Activated CD8-positive, alpha-beta memory T cell treated with anti-CD3 and anti-CD28 coated beads, Interleukin-2, amount 50 U/mL, for 24 hours (primary cell): ENCODE data around the gene MALRD1.
"Not testable (repeated sequence)": the region's sequence is repeated elsewhere in the genome, so short reads cannot be mapped to it uniquely, and the experiment has no call there.

ENCODE experiments used
- DNase-seq: peaks from one replicate; pipeline ENCODE4 v3.0.0-alpha.2; 2020; ENCODE audit errors: extremely low read depth

Gene MALRD1

GRCh38 chr10:19488592-19489280, 440.1 kb downstream of the MALRD1 start:
- DNase-seq, result no peak

DNA sequence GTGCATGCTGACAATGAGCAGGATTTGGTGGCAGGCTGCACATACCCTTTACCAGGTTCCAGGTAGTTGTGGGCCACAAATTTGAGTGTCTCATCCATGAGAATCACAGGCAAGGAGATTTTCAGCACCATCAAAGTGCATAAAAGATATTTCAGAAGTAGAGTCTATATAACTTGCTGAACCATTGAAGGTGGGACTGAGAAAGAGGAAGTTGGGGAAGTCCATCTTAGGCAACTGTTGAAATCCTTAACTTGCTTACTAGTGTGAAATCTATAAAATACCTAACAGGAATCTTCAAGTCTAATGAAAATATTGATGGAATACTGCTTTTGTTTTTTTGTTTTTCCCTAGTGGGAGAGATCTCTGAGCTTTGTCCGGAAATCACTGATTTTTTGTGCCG, 442.6 kb downstream of the MALRD1 start:
- no peak for DNase-seq

- DNase-seq, result no peak
These were observed 445.3 kb downstream of the MALRD1 start for GRCh38 chr10:19493917-19494316.

DNA sequence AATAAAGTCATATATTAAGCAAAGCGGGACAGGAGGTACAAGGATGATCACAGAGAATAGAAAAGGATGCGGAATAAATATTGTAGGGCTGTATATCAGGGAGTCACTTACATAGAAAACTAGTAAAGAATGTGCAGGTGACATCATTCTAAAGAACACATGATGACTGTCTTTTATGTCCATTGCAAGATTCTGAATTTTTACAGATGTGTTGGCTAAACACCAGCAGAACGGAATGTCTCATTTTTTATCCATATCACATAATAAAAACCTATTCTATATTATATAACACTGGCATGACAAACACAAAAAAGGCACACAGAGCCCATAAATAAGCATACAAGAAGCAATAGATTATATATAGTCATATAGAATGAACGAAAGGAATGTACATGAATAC, 448.4 kb downstream of the MALRD1 start:
- DNase-seq, result no peak

GRCh38 chr10:19498393-19499290, 450.0 kb downstream of the MALRD1 start:
- no peak for DNase-seq

DNA sequence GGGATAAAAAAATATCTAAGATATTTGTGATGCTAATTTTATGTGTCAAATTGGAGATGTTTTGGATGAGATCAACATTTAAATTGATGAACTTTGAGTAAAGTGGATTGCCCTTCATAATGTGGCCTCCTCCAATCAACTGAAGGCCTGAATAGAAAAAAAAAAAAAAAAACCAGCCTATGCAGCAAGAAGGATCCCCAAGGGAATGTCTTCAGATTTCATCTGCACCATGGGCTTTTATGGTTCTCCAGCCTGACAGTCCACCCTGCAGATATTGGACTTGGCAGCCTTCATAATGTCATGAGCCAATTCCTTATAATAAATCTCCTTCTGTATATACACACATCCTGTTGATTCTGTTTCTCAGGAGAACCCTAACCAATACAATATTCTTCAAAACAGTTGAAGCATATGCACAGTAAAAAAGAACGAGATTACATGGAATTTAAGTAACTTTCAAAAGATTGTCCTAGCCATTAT, 450.7 kb downstream of the MALRD1 start:
- DNase-seq, result no peak

DNA sequence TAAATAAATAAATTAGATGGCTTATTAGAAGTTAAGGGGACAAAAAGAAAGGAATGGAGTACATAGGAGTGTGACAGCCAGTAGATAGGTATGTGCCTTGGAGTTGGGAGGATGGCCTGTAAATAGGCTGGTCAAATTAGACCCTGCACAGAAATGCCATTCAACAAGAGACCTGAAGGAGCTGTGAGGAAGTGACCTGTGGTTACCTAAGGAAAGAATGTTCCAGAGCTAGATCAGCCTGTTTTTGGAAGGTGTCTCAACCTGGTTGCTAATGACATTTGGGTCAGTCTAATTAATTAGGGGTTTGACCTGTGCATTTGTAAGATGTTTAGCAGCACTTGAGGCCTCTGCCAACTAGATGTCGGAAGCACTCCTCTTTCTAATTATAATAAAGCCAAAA, 452.4 kb downstream of the MALRD1 start:
- no peak for DNase-seq

DNA sequence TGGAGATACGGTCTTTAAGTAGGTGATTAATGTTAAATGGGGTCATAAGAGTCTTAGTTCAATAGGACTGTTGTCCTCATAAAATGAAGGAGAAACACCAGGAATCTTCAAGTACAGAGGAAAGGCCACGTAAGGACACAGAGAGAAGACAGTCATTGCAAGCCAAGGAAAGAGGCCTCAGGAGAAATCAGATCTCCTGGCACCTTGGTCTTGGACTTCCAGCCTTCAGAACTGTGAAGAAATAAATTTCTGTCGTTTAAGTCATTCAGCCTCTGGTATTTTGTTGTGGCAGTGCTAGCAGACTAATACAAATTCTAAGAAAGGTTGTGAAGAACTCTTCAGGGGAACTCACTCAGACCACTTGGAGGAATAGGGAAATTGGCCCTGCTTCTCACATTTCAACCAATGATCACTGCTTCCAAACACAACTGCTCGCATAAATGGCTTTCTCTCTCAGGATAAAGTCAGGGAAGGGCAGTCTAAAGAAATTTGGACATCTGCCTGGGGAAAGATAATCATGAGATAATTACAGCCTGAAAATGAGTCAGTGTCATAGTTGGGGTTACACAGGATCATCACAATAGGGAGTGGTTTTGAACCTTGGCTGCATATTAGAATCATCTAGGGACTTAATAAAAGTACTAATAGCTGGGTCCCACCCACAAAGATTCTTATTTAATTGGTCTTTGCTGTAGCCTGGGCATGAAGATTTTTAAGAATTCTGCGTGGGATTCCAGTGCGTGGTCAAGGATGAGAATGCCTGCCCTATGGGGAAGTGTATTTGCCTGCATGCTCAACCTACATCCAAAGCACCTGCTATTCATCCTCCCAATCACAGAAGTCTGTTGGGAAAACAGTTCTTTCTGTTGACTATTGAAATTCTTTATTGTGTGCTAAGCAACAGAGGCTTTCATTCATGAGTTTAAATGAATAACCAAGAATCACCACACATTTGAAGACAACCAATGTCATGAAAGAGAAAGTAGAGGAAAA, 457.0 kb downstream of the MALRD1 start:
- DNase-seq, result no peak

- not testable (repeated sequence) for DNase-seq
These were observed 461.6 kb downstream of the MALRD1 start for GRCh38 chr10:19510005-19510732.

- DNase-seq, result no peak
These were observed 469.5 kb downstream of the MALRD1 start for GRCh38 chr10:19518109-19518508.

GRCh38 chr10:19518632-19519031, 470.0 kb downstream of the MALRD1 start:
- no peak for DNase-seq

DNA sequence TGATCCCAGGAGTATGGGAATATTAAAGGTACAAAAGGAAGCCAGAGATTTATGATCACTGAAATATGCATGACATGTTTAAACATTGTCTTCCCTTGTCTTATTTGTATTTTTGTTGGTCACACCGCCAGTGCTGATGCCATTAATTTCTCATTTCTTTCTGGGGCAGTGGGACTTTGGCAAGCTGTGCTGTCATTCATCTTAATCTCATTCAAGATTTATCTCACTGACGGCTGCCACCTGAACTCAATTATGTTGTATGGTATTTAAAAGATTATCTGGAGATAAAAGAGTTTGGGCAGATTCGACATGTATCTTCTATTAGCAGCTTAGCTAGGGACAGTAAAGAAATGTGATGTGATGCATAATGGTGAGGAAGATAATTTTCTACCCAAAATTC, 482.7 kb downstream of the MALRD1 start:
- no peak for DNase-seq

- no peak for DNase-seq
These were observed 483.8 kb downstream of the MALRD1 start for GRCh38 chr10:19532411-19532810.

- no peak for DNase-seq
These were observed 492.7 kb downstream of the MALRD1 start for GRCh38 chr10:19541299-19541698.

DNA sequence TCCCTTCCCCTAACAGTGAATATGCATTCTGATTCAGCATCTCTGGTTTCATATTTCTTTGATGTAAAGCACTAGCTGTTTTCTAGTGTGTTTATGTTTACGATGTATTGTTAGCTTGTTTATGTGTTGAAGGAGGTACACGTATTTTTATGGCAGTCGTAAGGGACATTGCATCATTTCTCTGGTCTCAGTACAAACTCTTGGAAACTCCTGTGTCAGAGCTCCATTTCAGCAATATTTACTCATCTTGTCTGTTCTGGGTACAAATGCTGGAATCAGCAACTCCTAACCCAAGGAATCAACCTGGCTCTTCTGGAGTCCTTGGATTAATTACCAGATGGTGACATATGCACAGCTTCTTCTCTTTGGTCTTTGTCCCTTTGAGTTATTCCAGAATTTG, 497.6 kb downstream of the MALRD1 start:
- no peak for DNase-seq

- no peak for DNase-seq
These were observed 500.9 kb downstream of the MALRD1 start for GRCh38 chr10:19549503-19549902.

DNA sequence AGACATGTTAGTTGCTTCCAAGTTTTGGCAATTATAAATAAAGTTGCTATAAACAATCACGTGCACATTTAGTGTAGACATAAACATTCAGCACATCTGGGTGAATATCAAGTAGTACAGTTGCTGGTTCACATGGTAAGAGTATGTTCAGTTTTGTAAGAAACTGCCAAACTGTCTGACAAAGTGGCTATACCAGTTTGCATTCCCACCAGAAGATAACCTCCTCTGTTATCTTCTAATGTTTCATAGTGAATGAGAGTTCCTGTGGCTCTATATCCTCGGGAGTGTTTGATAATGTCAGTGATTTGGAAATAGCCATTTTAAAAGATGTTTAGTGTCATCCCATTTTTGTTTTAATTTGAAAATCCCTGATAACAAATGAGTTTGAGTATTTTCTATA, 508.1 kb downstream of the MALRD1 start:
- no peak for DNase-seq

DNA sequence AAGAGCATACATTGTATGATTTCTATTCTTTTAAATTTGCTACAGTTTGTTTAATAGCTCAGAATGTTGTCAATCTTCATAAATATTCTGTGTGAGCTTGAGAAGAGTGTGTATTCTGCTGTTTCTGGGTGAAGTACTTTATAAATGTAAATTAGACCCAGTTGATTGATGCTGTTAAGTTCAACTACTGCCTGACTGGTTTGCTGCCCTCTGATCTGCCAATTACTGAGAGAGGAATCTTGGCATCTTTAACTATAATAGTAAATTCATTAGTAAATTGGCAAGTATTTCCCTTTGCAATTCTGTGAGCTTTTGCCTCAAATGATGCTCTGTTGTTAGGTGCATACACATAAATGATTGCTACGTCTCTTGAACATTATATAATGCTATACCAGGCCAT, 512.6 kb downstream of the MALRD1 start:
- no peak for DNase-seq

DNA sequence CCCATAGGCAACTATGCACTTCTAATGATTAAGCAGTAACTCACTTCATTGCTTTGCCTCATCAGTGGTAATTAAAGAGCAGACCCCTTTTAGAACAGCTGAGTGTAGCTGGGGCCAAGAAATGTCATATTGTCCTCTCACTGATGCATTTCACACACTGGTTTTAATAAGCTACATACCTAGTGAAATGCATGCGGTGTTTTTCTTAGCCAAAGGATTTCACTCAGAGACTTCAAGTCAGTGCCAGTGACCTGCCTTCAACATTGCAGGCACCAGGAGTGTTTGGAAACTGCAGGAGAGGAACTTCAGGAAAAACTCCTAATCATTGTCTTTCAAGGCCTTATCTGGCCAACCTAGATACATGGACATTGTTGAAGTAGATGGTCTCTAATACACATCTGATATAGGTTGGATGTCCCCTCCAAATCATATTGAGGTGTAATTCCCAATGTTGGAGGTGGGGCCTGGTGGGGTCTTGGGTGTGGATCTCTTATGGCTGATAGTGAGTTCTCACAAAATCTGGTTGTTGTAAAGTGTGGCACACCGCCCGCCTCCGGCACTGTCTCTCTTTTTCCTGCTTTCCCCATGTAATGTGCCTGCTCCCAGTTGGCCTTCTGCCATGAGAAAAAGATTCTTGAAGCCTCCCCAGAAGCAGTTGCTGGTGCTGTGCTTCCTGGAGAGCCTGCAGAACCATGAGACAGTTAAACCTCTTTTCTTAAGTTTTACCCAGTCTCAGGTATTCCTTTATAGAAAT, 515.0 kb downstream of the MALRD1 start:
- no peak for DNase-seq

GRCh38 chr10:19570120-19570519, 521.5 kb downstream of the MALRD1 start:
- no peak for DNase-seq
